GM21367 (cell line): ENCODE measurements around the gene RNASE2.
"Not testable (repeated sequence)": the region's sequence is repeated elsewhere in the genome, so short reads cannot be mapped to it uniquely, and the experiment has no call there.

Experiments used
- ATAC-seq: cut with Tn5 transposase; IDR thresholded peaks from one replicate; pipeline ENCODE4 v1.9.1; 2021; ENCODE audit not compliant: unreplicated experiment

RNASE2 gene

DNA sequence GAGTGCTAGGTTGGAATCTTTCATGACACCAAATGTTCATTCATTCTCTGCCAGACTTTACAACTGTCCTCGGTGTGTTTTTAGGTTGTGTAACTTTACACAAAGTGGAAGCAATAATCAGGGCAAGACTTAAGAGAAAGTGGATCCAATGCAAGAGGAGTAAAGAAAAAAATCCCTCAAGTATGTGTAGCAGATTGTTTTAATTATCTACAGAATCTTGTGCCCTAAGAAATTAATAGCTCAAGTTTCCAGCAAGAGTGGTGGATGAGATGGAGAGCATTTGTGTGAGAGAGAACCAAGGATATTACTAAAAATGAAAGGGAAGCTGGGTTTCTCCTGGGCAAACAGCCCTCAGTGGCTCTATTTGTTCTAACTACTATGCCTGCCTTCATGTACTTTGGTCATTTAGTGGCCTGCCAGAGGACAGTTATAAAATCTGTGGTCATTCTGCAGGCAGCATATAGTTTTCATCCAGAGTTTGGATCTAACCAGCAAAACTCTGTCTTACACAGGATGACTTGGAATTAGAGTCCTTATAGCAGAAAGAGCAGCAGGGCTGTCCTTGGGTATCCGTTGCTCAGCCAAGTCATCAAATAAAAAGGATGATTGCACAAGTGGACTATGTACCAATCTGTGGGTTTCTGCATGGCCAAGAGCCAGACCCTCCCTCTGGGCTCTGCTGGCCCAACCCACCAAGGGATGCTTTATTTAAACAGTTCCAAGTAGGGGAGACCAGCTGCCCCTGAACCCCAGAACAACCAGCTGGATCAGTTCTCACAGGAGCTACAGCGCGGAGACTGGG is at the start of gene RNASE2:
Gene RNASE2 (plus strand): TSS at position 752 of the 802 bp plus-strand sequence. CDS start 285 bp downstream, outside the sequence.
- ATAC-seq: not testable (repeated sequence)

DNA sequence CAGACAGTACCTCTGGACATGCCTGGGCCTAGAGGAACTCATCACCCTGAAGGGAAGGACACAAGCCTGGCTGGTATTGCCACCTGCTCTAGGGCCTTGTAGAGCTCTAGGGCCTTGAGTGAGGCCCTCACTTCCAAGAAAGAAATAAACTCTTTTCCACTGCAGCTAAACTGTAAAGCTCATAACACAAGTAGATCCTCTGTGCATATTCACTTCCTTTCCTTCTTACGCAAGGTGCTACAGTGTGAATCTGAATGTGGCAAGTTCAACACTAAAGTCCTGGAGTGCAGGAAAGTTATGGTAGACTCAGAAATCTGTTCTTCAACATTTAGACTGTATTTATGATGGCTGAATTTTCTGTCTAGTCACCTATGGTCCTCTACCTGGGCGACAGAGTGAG is 49.6 kb upstream of the RNASE2 start:
- no peak for ATAC-seq

DNA sequence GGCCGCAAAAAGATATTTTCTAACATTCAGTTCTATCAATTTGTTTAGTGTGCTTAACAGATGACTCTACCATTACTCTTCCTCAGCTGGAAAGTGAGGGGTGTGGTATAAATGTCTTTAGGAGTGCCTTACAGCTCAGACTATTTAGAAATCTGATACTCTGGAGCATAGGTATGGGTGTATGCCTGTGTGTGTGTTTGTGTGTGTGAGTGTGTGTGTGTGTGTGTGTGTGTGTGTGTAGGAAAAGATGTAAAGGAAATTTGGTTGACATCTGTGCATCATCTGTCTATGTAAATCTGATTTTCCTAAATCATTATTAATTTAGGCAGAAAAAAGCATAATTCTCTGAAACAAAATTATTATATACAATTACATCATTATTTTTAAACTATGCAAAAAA is 48.1 kb upstream of the RNASE2 start:
- no peak for ATAC-seq

GRCh38 chr14:20910822-20911221 is 44.5 kb upstream of the RNASE2 start:
- not testable (repeated sequence) for ATAC-seq

GRCh38 chr14:20919038-20919756 is 36.1 kb upstream of the RNASE2 start:
- not testable (repeated sequence) for ATAC-seq

DNA sequence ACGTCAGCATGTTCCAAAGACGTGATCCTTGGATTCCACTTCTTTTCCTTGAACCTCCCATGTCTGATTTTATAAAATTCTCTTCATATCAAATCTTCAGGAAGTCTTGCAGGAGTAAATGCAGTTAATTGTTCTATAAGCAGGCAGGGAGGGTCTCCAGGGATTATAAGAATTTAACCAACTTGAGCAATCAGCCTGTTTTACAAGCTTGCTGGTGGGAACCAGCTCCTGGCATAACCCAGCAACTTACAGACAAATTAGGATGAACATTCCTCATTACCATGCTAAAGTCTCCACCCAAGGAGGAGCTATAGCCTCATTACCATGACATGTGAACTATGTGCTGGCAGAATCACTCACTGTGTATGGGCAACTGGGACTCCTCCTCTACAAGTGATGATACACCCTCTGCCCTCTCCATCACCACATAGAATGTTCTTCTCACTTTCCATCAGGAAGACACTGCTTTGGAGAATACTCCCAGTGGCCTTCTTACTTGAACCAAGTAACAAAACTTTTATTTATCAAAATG is 31.5 kb upstream of the RNASE2 start:
- not testable (repeated sequence) for ATAC-seq

- ATAC-seq: no peak
Measured at GRCh38 chr14:20934148-20934762, 21.0 kb upstream of the RNASE2 start.

DNA sequence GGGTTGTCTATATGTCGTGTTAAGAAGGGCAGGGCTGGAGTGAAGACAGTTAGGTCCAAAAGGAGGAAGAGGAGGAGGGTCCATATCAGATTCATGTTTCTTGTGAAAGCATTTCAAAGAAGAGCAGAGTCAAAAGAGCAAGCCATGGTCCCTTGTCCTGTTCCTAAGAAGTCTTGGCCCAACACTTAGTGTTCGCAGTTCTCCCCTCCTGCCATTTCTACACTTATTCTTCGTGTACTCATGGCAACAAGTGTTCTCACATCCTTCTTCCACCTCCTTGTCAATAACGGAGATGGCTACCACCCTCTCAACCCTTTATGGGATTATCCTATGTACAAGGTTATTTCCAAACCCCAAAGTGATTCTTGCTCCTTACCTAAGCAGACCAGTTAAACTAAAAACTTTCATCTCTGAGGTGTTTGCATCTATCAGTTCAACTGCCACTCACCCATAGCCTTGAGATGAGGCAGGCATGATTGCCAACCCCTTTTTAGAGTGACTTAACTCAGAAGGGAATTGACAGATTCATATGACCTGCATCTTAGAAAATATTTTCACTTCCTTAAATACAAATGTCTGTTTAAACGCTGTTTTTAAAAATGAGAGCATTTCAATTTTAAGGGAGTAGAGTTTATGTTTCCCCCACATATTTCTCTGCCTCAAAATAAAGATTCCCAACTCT is 19.8 kb upstream of the RNASE2 start:
- no peak for ATAC-seq

DNA sequence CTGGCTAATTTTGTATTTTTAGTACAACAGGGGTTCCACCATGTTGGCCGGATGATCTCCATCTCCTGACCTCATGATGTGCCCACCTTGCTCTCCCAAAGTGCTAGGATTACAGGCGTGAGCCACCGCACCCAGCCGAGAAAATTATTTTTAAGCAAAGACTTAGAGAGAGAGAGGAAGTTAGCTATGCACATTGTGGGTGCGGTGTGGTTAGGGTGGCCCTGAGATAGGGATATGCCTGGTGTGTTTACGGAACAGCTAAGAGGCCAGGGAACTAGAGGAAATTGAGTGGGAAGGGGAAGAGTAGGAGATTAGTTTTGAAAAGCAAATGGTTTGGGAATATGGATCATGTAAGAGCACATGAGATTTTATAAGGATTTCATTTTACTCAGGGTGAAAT is 10.1 kb upstream of the RNASE2 start:
- not testable (repeated sequence) for ATAC-seq

DNA sequence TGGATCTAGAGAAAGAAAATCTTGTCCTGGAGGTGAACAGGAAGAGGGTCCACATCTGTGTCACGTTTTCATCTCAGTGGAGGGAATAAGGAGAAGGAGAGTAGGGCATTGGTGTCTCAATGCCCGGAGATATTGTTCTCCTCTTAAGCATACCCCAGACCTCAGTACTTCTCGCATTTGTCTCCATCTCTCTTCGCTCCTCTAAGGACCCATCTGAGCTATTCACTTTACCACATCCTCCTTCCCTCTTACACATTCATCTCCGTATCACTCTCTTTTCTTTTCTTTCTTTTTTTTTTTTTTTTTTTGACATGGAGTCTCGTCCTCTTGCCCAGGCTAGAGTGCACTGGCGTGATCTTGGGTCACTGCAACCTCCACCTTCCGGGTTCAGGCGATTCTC is 8.6 kb upstream of the RNASE2 start:
- not testable (repeated sequence) for ATAC-seq

DNA sequence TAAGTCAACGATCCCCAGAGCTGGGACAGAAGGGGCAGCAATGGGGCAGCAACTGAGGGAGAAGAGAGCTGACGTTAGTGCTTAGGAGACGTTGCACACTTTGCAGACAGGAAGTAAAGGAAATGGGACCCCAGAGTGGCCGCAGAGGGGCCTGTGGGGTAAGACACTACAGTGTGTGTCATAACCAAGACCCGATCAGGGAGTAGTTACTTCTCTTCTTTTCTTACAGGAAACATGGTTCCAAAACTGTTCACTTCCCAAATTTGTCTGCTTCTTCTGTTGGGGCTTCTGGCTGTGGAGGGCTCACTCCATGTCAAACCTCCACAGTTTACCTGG is 219 bp downstream of the RNASE2 start:
- ATAC-seq: not testable (repeated sequence)

- no peak for ATAC-seq
Measured at GRCh38 chr14:20956376-20956976, 1.2 kb downstream of the RNASE2 start.

GRCh38 chr14:20958946-20959345 is 3.7 kb downstream of the RNASE2 start:
- ATAC-seq: not testable (repeated sequence)

GRCh38 chr14:20969336-20969735 is 14.0 kb downstream of the RNASE2 start:
- no peak for ATAC-seq

DNA sequence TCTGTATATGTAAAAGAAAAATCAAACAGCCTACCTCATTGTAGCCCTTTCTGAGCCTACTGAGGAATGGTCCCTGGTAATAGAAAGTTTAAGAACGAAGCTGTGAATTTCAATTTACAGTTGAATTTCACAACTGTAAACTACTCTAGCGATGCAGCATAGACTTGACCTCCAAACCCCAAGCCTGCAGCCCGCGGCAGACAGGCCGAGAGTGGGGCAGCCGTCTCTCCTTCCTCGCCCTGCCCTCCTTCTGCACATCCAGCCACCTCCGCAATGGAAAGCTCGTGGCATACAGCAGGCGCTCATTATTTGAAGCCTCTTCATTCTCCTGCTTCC is 15.3 kb downstream of the RNASE2 start:
- peak; percentile 11 for ATAC-seq

DNA sequence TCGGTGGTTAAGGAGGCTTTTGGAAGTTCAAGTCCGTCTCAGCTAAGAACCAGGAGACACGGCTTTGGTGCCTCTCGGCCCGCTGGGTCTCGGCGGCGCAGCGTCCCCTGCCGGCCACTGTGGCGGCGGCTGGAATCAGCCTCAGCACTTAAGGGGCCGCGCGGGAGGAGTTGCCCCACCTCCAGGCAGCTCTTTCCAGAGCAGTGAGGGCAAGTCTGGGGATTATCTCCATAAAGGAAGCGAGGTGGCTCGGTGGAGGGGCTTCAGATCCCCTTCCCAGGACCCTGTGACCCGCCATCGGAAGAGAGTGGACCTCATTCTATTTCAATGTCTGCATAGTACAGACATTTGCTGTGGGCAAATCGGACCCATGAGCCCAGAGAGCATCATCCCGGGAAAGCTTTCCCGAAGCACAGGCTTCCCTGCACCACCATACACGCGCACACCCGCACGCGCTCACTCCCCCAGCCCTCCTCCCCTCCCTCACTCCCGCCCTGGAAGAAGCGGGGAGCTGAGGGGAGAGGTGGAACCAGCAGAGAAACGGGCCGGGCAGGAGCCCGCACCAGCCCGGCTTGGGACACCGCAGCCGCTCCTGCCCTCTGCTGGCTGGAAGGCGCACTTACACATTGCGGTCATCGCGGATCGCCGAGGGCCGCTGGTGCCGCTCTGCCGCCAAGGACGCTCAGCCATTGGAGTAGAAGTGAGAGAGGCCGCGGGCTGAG is 15.9 kb downstream of the RNASE2 start:
- ATAC-seq: peak; percentile 85

DNA sequence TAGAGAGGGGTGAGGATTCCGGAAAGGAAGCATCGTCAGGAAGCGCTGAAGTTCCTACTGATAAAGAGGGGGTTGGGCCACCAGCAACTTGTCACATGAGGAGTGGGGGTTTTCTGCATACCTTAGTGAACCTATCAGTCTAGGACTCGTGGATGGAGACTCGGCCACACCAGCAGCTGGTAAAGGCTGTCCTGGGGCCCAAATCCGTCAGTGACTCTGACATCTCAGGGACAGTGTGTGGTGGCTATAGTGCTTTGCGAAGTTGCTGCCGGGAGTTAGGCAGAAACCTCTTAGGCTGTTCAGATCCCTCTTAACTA is 16.4 kb downstream of the RNASE2 start:
- no peak for ATAC-seq

GRCh38 chr14:20973501-20973900 is 18.2 kb downstream of the RNASE2 start:
- no peak for ATAC-seq

GRCh38 chr14:20976291-20976690 is 21.0 kb downstream of the RNASE2 start:
- no peak for ATAC-seq

GRCh38 chr14:20978687-20979086 is 23.4 kb downstream of the RNASE2 start:
- no peak for ATAC-seq
